ENCODE results near the gene TMEM106A. TPM values are rescaled to one million over a fixed set of nuclear protein-coding genes. Genes with fewer than 3 reads are reported as not detected.

The TMEM106A gene
- total and polyA plus RNA-seq, 2 of the 13 experiments (the other 11 are each of a cell fraction or from before 2014, with no cell fraction given): 16.9 to 35.9 TPM

- TF ChIP-seq DMTF1 (CRISPR knock-in tag; IDR thresholded peaks at IDR 0.05) (no peak), ZC3H4 (CRISPR knock-in tag; IDR thresholded peaks at IDR 0.05; ENCODE audit: borderline replicate concordance) (no peak), ZNF317 (CRISPR knock-in tag; IDR thresholded peaks at IDR 0.05) (no peak), GFI1 (CRISPR knock-in tag; IDR thresholded peaks at IDR 0.05; ENCODE audit: borderline replicate concordance) (no peak), TEAD2 (CRISPR knock-in tag; IDR thresholded peaks at IDR 0.05) (0 out of 2 replicates have a peak, but pooled peaks have one; percentile 56), ZNF703 (CRISPR knock-in tag; IDR thresholded peaks at IDR 0.05; ENCODE audit: borderline replicate concordance) (no peak), ZHX1 (CRISPR knock-in tag; IDR thresholded peaks at IDR 0.05; ENCODE audit: low read depth) (peak; percentile 87), RFXANK (CRISPR knock-in tag; IDR thresholded peaks at IDR 0.05) (no peak), HOXA9 (CRISPR knock-in tag; IDR thresholded peaks at IDR 0.05; ENCODE audit: borderline replicate concordance) (peak; percentile 83; the same call in 1 of the 2 replicates), DMAP1 (CRISPR knock-in tag; IDR thresholded peaks at IDR 0.05) (no peak), AHR (CRISPR knock-in tag; IDR thresholded peaks at IDR 0.05) (no peak), ZBTB1 (CRISPR knock-in tag; IDR thresholded peaks at IDR 0.05; ENCODE audit: borderline replicate concordance) (no peak), ZNF782 (CRISPR knock-in tag; IDR thresholded peaks at IDR 0.05; ENCODE audit: borderline replicate concordance) (no peak), KDM6A (CRISPR knock-in tag; IDR thresholded peaks at IDR 0.05; ENCODE audit: low read depth) (no peak), ZNF207 (IDR thresholded peaks at IDR 0.05; ENCODE audit: borderline replicate concordance) (no peak), THAP7 (CRISPR knock-in tag; IDR thresholded peaks at IDR 0.05) (no peak; the same call in 1 of the 2 replicates), MEIS1 (CRISPR knock-in tag; IDR thresholded peaks at IDR 0.05; ENCODE audit: borderline replicate concordance) (no peak), SP2 (CRISPR knock-in tag; IDR thresholded peaks at IDR 0.05) (peak; percentile 71), ZNF430 (CRISPR knock-in tag; IDR thresholded peaks at IDR 0.05) (peak; percentile 4; the same call in 1 of the 2 replicates), CBFB (CRISPR knock-in tag; IDR thresholded peaks at IDR 0.05) (no peak), MAFF (IDR thresholded peaks at IDR 0.05; ENCODE audit: low read depth, low read length) (no peak), ZNF614 (CRISPR knock-in tag; IDR thresholded peaks at IDR 0.05; ENCODE audit: borderline replicate concordance) (0 out of 2 replicates have a peak, but pooled peaks have one; percentile 7), CBX1 (IDR thresholded peaks at IDR 0.05; ENCODE audit: low read depth) (no peak), ZNF331 (CRISPR knock-in tag; IDR thresholded peaks at IDR 0.05) (no peak)
- TF ChIP-seq, protein P1, sequence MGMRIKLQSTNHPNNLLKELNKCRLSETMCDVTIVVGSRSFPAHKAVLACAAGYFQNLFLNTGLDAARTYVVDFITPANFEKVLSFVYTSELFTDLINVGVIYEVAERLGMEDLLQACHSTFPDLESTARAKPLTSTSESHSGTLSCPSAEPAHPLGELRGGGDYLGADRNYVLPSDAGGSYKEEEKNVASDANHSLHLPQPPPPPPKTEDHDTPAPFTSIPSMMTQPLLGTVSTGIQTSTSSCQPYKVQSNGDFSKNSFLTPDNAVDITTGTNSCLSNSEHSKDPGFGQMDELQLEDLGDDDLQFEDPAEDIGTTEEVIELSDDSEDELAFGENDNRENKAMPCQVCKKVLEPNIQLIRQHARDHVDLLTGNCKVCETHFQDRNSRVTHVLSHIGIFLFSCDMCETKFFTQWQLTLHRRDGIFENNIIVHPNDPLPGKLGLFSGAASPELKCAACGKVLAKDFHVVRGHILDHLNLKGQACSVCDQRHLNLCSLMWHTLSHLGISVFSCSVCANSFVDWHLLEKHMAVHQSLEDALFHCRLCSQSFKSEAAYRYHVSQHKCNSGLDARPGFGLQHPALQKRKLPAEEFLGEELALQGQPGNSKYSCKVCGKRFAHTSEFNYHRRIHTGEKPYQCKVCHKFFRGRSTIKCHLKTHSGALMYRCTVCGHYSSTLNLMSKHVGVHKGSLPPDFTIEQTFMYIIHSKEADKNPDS (CRISPR knock-in tag; IDR thresholded peaks at IDR 0.05): no peak
Observed at GRCh38 chr17:43170140-43170765, 41.4 kb upstream of the TMEM106A start (continued).

Data from HepG2 (cell line).